Astrocyte (in vitro differentiated cells and primary cell): Measurements from ENCODE around the gene PTPN3. TPM values are rescaled to one million over a fixed set of nuclear protein-coding genes. Genes with fewer than 3 reads are reported as not detected.

Source experiments
- DNase-seq: peaks from one replicate; pipeline ENCODE4 v3.0.0-alpha.2; 2010; ENCODE audit warnings: low read depth
- FAIRE-seq: peaks from 2 replicates; lab custom pipeline; 2011; peaks lifted over from hg19 to GRCh38; lab: Jason Lieb, UNC
- H2AFZ ChIP-seq: 2 replicates; pipeline ENCODE4 v1.6.0; 2012; ENCODE audit warnings: low read depth, low read length, inconsistent platforms
- H3K27ac ChIP-seq: 2 replicates; pipeline ENCODE4 v1.5.1; 2011; ENCODE audit warnings: low read depth, low read length, inconsistent platforms
- H3K27me3 ChIP-seq: 2 replicates; pipeline ENCODE4 v1.6.0; 2011; ENCODE audit warnings: low read length, inconsistent platforms; ENCODE audit not compliant: insufficient read depth
- H3K36me3 ChIP-seq: 2 replicates; pipeline ENCODE4 v1.5.1; 2011; ENCODE audit warnings: low read length, inconsistent platforms; ENCODE audit not compliant: insufficient read depth
- H3K4me1 ChIP-seq: 2 replicates; pipeline ENCODE4 v1.5.1; 2011; ENCODE audit warnings: low read length, inconsistent platforms; ENCODE audit not compliant: insufficient read depth
- H3K4me2 ChIP-seq: 2 replicates; pipeline ENCODE4 v1.6.0; 2012; ENCODE audit warnings: low read length, inconsistent platforms
- H3K4me3 ChIP-seq: 2 replicates; pipeline ENCODE4 v1.5.1; 2011; ENCODE audit warnings: low read depth, mild to moderate bottlenecking, low read length, inconsistent platforms; ENCODE audit not compliant: insufficient read depth
- H3K79me2 ChIP-seq: 2 replicates; pipeline ENCODE4 v1.6.0; 2012; ENCODE audit warnings: mild to moderate bottlenecking, low read length, inconsistent platforms; ENCODE audit not compliant: insufficient read depth
- H3K9ac ChIP-seq: 2 replicates; pipeline ENCODE4 v1.6.0; 2012; ENCODE audit warnings: mild to moderate bottlenecking, low read length, inconsistent platforms
- H3K9me3 ChIP-seq: 2 replicates; pipeline ENCODE4 v1.5.1; 2012; ENCODE audit warnings: low read depth, mild to moderate bottlenecking, low read length, inconsistent platforms; ENCODE audit not compliant: insufficient read depth
- H4K20me1 ChIP-seq: 2 replicates; pipeline ENCODE4 v1.6.0; 2012; ENCODE audit warnings: low read length, inconsistent platforms; ENCODE audit not compliant: insufficient read depth
- H3K27ac Mint-ChIP-seq: one replicate; pipeline ENCODE4 v1.8.0; 2021; ENCODE audit warnings: mild to moderate bottlenecking, mixed read lengths; ENCODE audit not compliant: unreplicated experiment
- H3K27me3 Mint-ChIP-seq: one replicate; pipeline ENCODE4 v1.8.0; 2021; ENCODE audit warnings: low read depth, mixed read lengths; ENCODE audit not compliant: unreplicated experiment
- H3K36me3 Mint-ChIP-seq: one replicate; pipeline ENCODE4 v1.8.0; 2021; ENCODE audit warnings: low read depth, mixed read lengths; ENCODE audit not compliant: unreplicated experiment
- H3K4me1 Mint-ChIP-seq: one replicate; pipeline ENCODE4 v1.8.0; 2021; ENCODE audit warnings: low read depth, mixed read lengths; ENCODE audit not compliant: unreplicated experiment
- H3K4me3 Mint-ChIP-seq: one replicate; pipeline ENCODE4 v1.8.0; 2021; ENCODE audit warnings: mild to moderate bottlenecking, moderate library complexity, mixed read lengths; ENCODE audit not compliant: unreplicated experiment
- H3K9me3 Mint-ChIP-seq: one replicate; pipeline ENCODE4 v1.8.0; 2021; ENCODE audit warnings: mild to moderate bottlenecking, mixed read lengths; ENCODE audit not compliant: unreplicated experiment
- CTCF ChIP-seq: IDR thresholded peaks from 2 replicates; pipeline ENCODE4 v1.5.1; 2011; ENCODE audit warnings: low read depth, mild to moderate bottlenecking, inconsistent platforms, low read length, moderate library complexity; ENCODE audit not compliant: insufficient read depth
- EZH2 ChIP-seq: IDR thresholded peaks from 2 replicates; pipeline ENCODE4 v1.6.1; 2012; ENCODE audit warnings: mild to moderate bottlenecking, low read length, inconsistent platforms; ENCODE audit not compliant: insufficient read depth
- total RNA-seq: library from RNA; stranded (reverse); gene quantifications from 2 replicates; pipeline ENCODE4 v1.2.1, GENCODE V29; 2021

Gene PTPN3
- total RNA-seq, 1 donor from 2014 or later: 1.1 TPM

GRCh38 chr9:109383947-109384346 lies 114.2 kb downstream of the PTPN3 start:
- peaks cover 3% of the 10 kb centered on the region for H3K9me3 Mint-ChIP-seq
- H3K4me1 ChIP-seq: peaks cover 14% of the 10 kb centered on the region
- no peaks in the 10 kb centered on the region for H4K20me1 ChIP-seq
- H3K27ac Mint-ChIP-seq: no peak overlapping the region
- H3K36me3 Mint-ChIP-seq: peaks cover 10% of the 10 kb centered on the region
- H3K4me1 Mint-ChIP-seq: peaks cover 15% of the 10 kb centered on the region
- no peak for TF ChIP-seq CTCF
- no peak overlapping the region for H2AFZ ChIP-seq
- no peak for DNase-seq
- no peak overlapping the region for H3K4me3 Mint-ChIP-seq
- no peak for FAIRE-seq
- no peak overlapping the region for H3K4me2 ChIP-seq
- no peaks in the 10 kb centered on the region for H3K36me3 ChIP-seq
- H3K9ac ChIP-seq: no peak overlapping the region
- H3K4me3 ChIP-seq: no peak overlapping the region
- no peak overlapping the region for H3K27ac ChIP-seq
- H3K79me2 ChIP-seq: no peaks in the 10 kb centered on the region
- no peaks in the 10 kb centered on the region for H3K9me3 ChIP-seq
- H3K27me3 Mint-ChIP-seq: peaks cover 29% of the 10 kb centered on the region
- no peaks in the 10 kb centered on the region for H3K27me3 ChIP-seq

GRCh38 chr9:109383356-109383755 lies 114.8 kb downstream of the PTPN3 start:
- Mint-ChIP-seq H3K4me1 (peaks cover 15% of the 10 kb centered on the region), H3K9me3 (peaks cover 6% of the 10 kb centered on the region), H3K4me3 (no peak overlapping the region), H3K36me3 (peaks cover 6% of the 10 kb centered on the region), H3K27ac (no peak overlapping the region), H3K27me3 (peaks cover 24% of the 10 kb centered on the region)
- DNase-seq (no peak), FAIRE-seq (no peak)
- Histone ChIP-seq H3K27ac (no peak overlapping the region), H3K36me3 (no peaks in the 10 kb centered on the region), H3K79me2 (no peaks in the 10 kb centered on the region), H3K9ac (no peak overlapping the region), H4K20me1 (no peaks in the 10 kb centered on the region), H2AFZ (no peak overlapping the region), H3K4me2 (no peak overlapping the region), H3K27me3 (no peaks in the 10 kb centered on the region), H3K4me1 (peaks cover 14% of the 10 kb centered on the region), H3K4me3 (no peak overlapping the region), H3K9me3 (no peaks in the 10 kb centered on the region)
- TF ChIP-seq EZH2: no peak
- no peak for TF ChIP-seq CTCF

- no peak for FAIRE-seq
- peaks cover 8% of the 10 kb centered on the region for H3K36me3 Mint-ChIP-seq
- H3K9ac ChIP-seq: no peak overlapping the region
Measured at GRCh38 chr9:109382585-109382984, 115.5 kb downstream of the PTPN3 start.

More at GRCh38 chr9:109382585-109382984, 115.5 kb downstream of the PTPN3 start:
- Mint-ChIP-seq H3K27ac (no peak overlapping the region), H3K9me3 (peaks cover 8% of the 10 kb centered on the region), H3K27me3 (peaks cover 16% of the 10 kb centered on the region), H3K4me1 (peaks cover 15% of the 10 kb centered on the region), H3K4me3 (no peak overlapping the region)
- peaks cover 14% of the 10 kb centered on the region for H3K4me1 ChIP-seq
- TF ChIP-seq CTCF (no peak), EZH2 (no peak)
- H3K4me3 ChIP-seq: no peak overlapping the region
- H3K4me2 ChIP-seq: no peak overlapping the region
- no peak overlapping the region for H2AFZ ChIP-seq
- no peaks in the 10 kb centered on the region for H3K36me3 ChIP-seq
- H3K79me2 ChIP-seq: no peaks in the 10 kb centered on the region
- H3K27ac ChIP-seq: no peak overlapping the region
- H3K9me3 ChIP-seq: no peaks in the 10 kb centered on the region
- H3K27me3 ChIP-seq: no peaks in the 10 kb centered on the region
- DNase-seq: no peak
- no peaks in the 10 kb centered on the region for H4K20me1 ChIP-seq
